Activated CD8-positive, alpha-beta T cell treated with anti-CD3 and anti-CD28 coated beads for 36 hours (primary cell): ENCODE results near the gene TAF1D. TPM values are rescaled to one million over a fixed set of nuclear protein-coding genes. Genes with fewer than 3 reads are reported as not detected.

Experiments used
- ATAC-seq: fragments of 200-7000 bp; cut with Tn5 transposase; one replicate; pipeline ENCODE4 v1.10.0; 2021; ENCODE audit warnings: mild to moderate bottlenecking, moderate library complexity
- CTCF ChIA-PET: fragments of 350-600 bp; sonication (Branson Sonifier 250); formaldehyde crosslinking; loops from one replicate; lab custom pipeline; 2021; ENCODE audit warnings: antibody characterized with exemption; lab: Charles Lee
- POLR2A ChIA-PET: fragments of 350-600 bp; sonication (Branson Sonifier 250); formaldehyde crosslinking; loops from one replicate; lab custom pipeline; 2021; ENCODE audit warnings: antibody characterized with exemption; lab: Charles Lee
- DNase-seq: peaks from one replicate; pipeline ENCODE4 v3.0.0-alpha.2; 2020
- H3K27ac Mint-ChIP-seq: one replicate; pipeline ENCODE4 v1.8.0; 2021; ENCODE audit warnings: mild to moderate bottlenecking, mixed read lengths
- H3K27me3 Mint-ChIP-seq: one replicate; pipeline ENCODE4 v1.8.0; 2021; ENCODE audit warnings: mixed read lengths
- H3K36me3 Mint-ChIP-seq: one replicate; pipeline ENCODE4 v1.8.0; 2021; ENCODE audit warnings: low read depth, mixed read lengths
- H3K4me1 Mint-ChIP-seq: one replicate; pipeline ENCODE4 v1.8.0; 2021; ENCODE audit warnings: low read depth, mixed read lengths
- H3K4me3 Mint-ChIP-seq: one replicate; pipeline ENCODE4 v1.8.0; 2021; ENCODE audit warnings: mild to moderate bottlenecking, moderate library complexity, mixed read lengths
- H3K9me3 Mint-ChIP-seq: one replicate; pipeline ENCODE4 v1.8.0; 2021; ENCODE audit warnings: mixed read lengths
- intact Hi-C: fragments of 100-400 bp; cut with micrococcal nuclease; formaldehyde crosslinking; loops from one replicate; pipeline ENCODE4 v1.10.0; 2022
- total RNA-seq, 2 experiments: library from RNA; stranded (reverse); gene quantifications; one replicate each; pipeline ENCODE4 v1.2.3, GENCODE V29; 2021
- TF ChIP-seq, protein P1 (sequence below): fragments of 200-600 bp; IDR thresholded peaks from one replicate; pipeline ENCODE4 v1.8.0; 2022; ENCODE audit warnings: antibody characterized with exemption, mild to moderate bottlenecking

The TAF1D gene, protein sequence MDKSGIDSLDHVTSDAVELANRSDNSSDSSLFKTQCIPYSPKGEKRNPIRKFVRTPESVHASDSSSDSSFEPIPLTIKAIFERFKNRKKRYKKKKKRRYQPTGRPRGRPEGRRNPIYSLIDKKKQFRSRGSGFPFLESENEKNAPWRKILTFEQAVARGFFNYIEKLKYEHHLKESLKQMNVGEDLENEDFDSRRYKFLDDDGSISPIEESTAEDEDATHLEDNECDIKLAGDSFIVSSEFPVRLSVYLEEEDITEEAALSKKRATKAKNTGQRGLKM
- 100 to 1,000 TPM; 334 to 344 TPM for total RNA-seq

DNA sequence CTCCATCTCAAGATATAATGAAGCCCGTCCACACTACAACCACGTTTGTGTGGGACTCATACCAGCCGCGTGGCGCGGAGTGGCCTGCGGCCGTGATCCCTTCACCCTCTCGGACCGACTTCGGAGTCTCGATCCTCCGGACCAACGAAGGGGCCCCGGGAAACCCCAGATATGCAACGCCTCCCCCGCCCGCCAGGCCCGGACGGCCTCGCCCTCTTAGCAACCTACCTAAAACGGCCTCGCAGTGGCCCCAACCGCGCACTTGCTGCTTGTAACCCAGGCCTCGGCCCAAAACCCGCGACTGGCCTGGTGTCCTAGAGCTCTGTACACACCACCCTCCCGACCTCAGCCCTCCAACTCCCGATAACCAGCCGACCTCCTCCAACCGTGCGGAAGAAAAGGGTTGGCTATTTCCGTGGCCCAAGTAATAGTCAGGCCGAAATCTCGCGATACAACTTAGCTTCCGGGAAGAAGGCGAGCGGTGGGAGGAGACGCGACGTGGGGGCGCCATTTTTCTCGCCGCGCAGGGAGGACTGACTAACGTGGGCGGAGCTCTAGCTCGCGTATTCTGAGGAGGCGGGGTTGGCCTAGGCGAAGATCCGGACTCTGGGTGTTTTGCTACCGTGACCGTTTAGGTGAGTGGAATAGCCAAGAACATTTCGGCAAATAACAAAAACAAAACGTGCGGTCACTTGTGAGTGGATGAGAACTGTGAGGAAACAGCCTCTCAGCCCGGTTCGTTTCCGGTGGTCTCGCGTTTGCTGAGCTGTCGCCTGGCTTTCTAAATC is at the start of gene TAF1D, which contains the start of gene C11orf54:
TSS of gene TAF1D (minus strand) at position 402 of the 788 bp plus-strand sequence. CDS start 2,191 bp downstream, outside the sequence.
TSS of gene C11orf54 (plus strand) at position 579 of the 788 bp plus-strand sequence. CDS start 5,722 bp downstream, outside the sequence.
- TF ChIP-seq, protein P1, sequence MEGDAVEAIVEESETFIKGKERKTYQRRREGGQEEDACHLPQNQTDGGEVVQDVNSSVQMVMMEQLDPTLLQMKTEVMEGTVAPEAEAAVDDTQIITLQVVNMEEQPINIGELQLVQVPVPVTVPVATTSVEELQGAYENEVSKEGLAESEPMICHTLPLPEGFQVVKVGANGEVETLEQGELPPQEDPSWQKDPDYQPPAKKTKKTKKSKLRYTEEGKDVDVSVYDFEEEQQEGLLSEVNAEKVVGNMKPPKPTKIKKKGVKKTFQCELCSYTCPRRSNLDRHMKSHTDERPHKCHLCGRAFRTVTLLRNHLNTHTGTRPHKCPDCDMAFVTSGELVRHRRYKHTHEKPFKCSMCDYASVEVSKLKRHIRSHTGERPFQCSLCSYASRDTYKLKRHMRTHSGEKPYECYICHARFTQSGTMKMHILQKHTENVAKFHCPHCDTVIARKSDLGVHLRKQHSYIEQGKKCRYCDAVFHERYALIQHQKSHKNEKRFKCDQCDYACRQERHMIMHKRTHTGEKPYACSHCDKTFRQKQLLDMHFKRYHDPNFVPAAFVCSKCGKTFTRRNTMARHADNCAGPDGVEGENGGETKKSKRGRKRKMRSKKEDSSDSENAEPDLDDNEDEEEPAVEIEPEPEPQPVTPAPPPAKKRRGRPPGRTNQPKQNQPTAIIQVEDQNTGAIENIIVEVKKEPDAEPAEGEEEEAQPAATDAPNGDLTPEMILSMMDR = no peak
- H3K9me3 Mint-ChIP-seq = no peaks in the 10 kb centered on the region
- no peaks in the 10 kb centered on the region for H3K27me3 Mint-ChIP-seq
- ChIA-PET CTCF (interaction anchor here (0.7 to 1.1 kb wide), 3 partner anchors 10 to 43 kb away, joined by 3 to 5 read pairs (median 3); partner anchors contain the start of gene MED17), POLR2A (interaction anchor here (0.6 to 7.0 kb wide), 19 partner anchors 13 to 753 kb away, joined by 3 to 125 read pairs (median 7); partner anchors contain the start of genes ANKRD49, CEP295, MED17 and MRE11)
- peaks cover 54% of the 10 kb centered on the region for H3K36me3 Mint-ChIP-seq
- peaks cover 40% of the 10 kb centered on the region for H3K4me1 Mint-ChIP-seq
- peak; percentile 97 for DNase-seq
- peak within 1 kb of the TSS; percentile 100 for H3K27ac Mint-ChIP-seq
- peak; percentile 87 for ATAC-seq
- H3K4me3 Mint-ChIP-seq = peak within 1 kb of the TSS; percentile 98
- intact Hi-C loops = loop anchor here (10.0 kb wide), 1 partner anchor 384 kb away; the partner anchor contains the start of gene PANX1

DNA sequence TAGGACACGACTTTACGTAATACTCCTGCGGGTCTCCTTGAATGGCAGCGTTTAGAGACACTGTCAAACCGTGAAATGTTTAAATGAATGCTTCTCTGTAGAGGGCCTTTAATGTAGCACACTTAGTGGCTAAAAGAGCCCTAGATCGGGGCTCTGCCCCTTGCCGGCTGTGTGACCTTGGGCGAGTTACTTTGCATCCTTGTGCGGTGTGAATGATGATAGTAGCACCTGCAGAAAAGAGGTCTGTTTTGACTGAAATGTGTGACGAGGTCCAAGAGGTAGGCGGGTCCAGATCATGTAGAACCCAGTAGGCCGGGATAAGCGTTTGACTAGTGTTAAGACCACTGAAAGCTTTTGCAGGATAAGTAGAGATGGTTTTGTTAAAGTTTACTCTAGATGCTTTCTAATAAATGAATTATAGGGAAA is 43.7 kb upstream of the TAF1D start:
- no peaks in the 10 kb centered on the region for H3K9me3 Mint-ChIP-seq
- TF ChIP-seq, protein P1 = no peak
- H3K4me3 Mint-ChIP-seq = peak overlapping the region; percentile 98
- peaks cover 32% of the 10 kb centered on the region for H3K4me1 Mint-ChIP-seq
- intact Hi-C loops = loop anchor here (2.0 kb wide), 1 partner anchor 46 kb away; no protein-coding TSS in a partner anchor
- H3K27ac Mint-ChIP-seq = peak overlapping the region; percentile 96
- peaks cover 36% of the 10 kb centered on the region for H3K36me3 Mint-ChIP-seq
- peak; percentile 41 for ATAC-seq
- H3K27me3 Mint-ChIP-seq = no peaks in the 10 kb centered on the region
- ChIA-PET CTCF (no interaction called here), POLR2A (interaction anchor here (1.4 to 5.5 kb wide), 2 partner anchors 44 to 344 kb away, joined by 9 to 109 read pairs; partner anchors contain the start of genes C11orf54, PANX1 and TAF1D)
- DNase-seq = peak; percentile 59

DNA sequence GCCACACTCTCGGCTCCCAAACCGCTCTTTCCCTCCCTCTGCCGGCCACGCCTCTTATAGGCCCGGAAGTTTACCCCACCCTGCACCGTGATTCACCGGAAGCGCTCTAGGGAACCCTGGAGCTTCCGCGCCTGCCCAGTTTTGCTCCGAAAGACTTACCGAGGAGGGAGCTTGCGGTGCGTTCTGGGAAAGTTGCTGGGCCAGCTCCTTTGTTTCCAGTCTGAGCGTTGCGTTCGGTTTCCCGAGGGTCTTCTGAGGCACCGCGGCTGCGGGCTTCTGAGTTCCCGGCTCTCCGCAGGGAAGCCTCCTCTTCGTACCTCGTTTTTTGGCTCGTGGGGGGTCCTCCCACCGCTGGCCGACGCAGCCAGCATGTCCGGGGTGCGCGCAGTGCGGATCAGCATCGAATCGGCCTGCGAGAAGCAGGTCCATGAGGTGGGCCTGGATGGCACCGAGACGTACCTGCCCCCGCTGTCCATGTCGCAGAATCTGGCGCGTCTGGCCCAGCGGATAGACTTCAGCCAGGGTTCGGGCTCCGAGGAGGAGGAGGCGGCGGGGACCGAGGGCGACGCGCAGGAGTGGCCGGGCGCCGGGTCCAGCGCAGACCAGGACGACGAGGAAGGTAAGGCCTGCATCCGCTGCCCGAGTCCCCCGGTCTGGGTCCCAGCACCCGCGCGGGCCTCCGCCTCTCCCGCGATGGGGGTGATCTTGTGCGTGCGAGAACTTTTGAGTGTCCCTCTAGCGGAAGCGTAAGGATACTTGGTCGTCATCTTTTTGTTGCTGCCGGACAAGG is 43.0 kb upstream of the TAF1D start, which contains the start of gene MED17:
TSS of gene MED17 (plus strand) at position 138 of the 790 bp plus-strand sequence. CDS start at position 370, 232 bp downstream.
- intact Hi-C loops = loop anchor here (2.0 kb wide), 1 partner anchor 46 kb away; no protein-coding TSS in a partner anchor
- ATAC-seq = peak; percentile 96
- Mint-ChIP-seq H3K36me3 (peaks cover 32% of the 10 kb centered on the region), H3K27me3 (no peaks in the 10 kb centered on the region), H3K27ac (peak within 1 kb of the TSS; percentile 96), H3K9me3 (no peaks in the 10 kb centered on the region), H3K4me1 (peaks cover 32% of the 10 kb centered on the region), H3K4me3 (peak within 1 kb of the TSS; percentile 98)
- DNase-seq = peak; percentile 93
- ChIA-PET POLR2A (interaction anchor here (0.6 to 5.5 kb wide), 21 partner anchors 10 to 345 kb away, joined by 3 to 109 read pairs (median 4); partner anchors contain the start of genes C11orf54, PANX1 and TAF1D), CTCF (interaction anchor here (0.6 to 2.1 kb wide), 8 partner anchors 11 to 46 kb away, joined by 3 to 8 read pairs (median 4); partner anchors contain the start of genes C11orf54 and TAF1D)
- TF ChIP-seq, protein P1 = peak; percentile 50

DNA sequence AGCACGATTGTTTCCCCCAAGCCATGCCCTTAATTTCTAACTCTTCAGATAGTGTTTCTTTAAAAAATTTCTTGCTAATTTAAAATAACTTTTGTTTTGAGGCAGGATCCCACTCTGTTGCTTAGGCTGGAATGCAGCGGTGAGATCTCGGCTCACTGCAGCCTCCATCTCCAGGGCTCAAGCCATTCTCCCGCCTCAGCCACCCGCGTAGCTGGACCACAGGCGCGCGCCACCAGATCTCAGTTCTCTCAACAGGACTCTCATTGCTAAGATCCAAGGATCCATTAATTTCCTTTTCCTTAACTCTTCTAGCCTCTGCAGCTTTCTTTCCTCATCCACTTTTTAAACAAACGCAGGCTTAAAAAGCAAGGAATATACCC is 42.5 kb upstream of the TAF1D start:
- POLR2A ChIA-PET = interaction anchor here (0.6 to 5.5 kb wide), 20 partner anchors 10 to 345 kb away, joined by 3 to 109 read pairs (median 4); partner anchors contain the start of genes C11orf54, PANX1 and TAF1D

More for the DNA sequence above, 42.5 kb upstream of the TAF1D start:
- TF ChIP-seq, protein P1 = no peak
- H3K4me3 Mint-ChIP-seq = peak overlapping the region; percentile 98
- intact Hi-C loops = loop anchor here (2.0 kb wide), 1 partner anchor 45 kb away; no protein-coding TSS in a partner anchor
- no peaks in the 10 kb centered on the region for H3K27me3 Mint-ChIP-seq
- ATAC-seq (peak; percentile 47), DNase-seq (no peak)
- CTCF ChIA-PET = interaction anchor here (0.6 to 2.1 kb wide), 8 partner anchors 12 to 46 kb away, joined by 3 to 8 read pairs (median 4); partner anchors contain the start of genes C11orf54 and TAF1D
- H3K27ac Mint-ChIP-seq = peak overlapping the region; percentile 96
- peaks cover 30% of the 10 kb centered on the region for H3K4me1 Mint-ChIP-seq
- H3K36me3 Mint-ChIP-seq = peaks cover 29% of the 10 kb centered on the region
- no peaks in the 10 kb centered on the region for H3K9me3 Mint-ChIP-seq
